Progenitor cell of endocrine pancreas (in vitro differentiated cells): ENCODE data around the gene OSBPL9. TPM values are rescaled to one million over a fixed set of nuclear protein-coding genes. Genes with fewer than 3 reads are reported as not detected.

Source experiments
- DNase-seq: peaks from one replicate; pipeline ENCODE4 v3.0.0; 2021; ENCODE audit warnings: low spot score; ENCODE audit not compliant: unreplicated experiment
- H3K27ac Mint-ChIP-seq: 2 replicates; pipeline ENCODE4 v1.8.0; 2021; ENCODE audit warnings: mild to moderate bottlenecking, moderate library complexity, mixed read lengths
- H3K27me3 Mint-ChIP-seq: 2 replicates; pipeline ENCODE4 v1.8.0; 2021; ENCODE audit warnings: mixed read lengths
- H3K36me3 Mint-ChIP-seq: 2 replicates; pipeline ENCODE4 v1.8.0; 2022; ENCODE audit warnings: mixed read lengths; ENCODE audit not compliant: insufficient read depth
- H3K4me1 Mint-ChIP-seq: 2 replicates; pipeline ENCODE4 v1.8.0; 2021; ENCODE audit warnings: low read depth, mixed read lengths
- H3K4me3 Mint-ChIP-seq: 2 replicates; pipeline ENCODE4 v1.8.0; 2021; ENCODE audit warnings: low read depth, mild to moderate bottlenecking, moderate library complexity, mixed read lengths
- H3K9me3 Mint-ChIP-seq: 2 replicates; pipeline ENCODE4 v1.8.0; 2021; ENCODE audit warnings: low read depth, mixed read lengths
- CTCF ChIP-seq: fragments of 200-600 bp; sonication (generic); IDR thresholded peaks from one replicate; pipeline ENCODE4 v1.5.0; 2021; ENCODE audit warnings: antibody characterized with exemption, mild to moderate bottlenecking; ENCODE audit not compliant: unreplicated experiment
- total RNA-seq: library from RNA; stranded (reverse); gene quantifications from 2 replicates; pipeline ENCODE4 v1.2.1, GENCODE V29; 2021

OSBPL9 gene
- total RNA-seq, 1 donor from 2014 or later, result 138 TPM

- Mint-ChIP-seq H3K4me3 (no peak overlapping the region), H3K9me3 (peaks cover 3% of the 10 kb centered on the region), H3K36me3 (peaks cover 9% of the 10 kb centered on the region), H3K4me1 (peaks cover 4% of the 10 kb centered on the region), H3K27ac (no peak overlapping the region), H3K27me3 (no peaks in the 10 kb centered on the region)
- TF ChIP-seq CTCF, result no peak
- DNase-seq, result no peak
Observed at GRCh38 chr1:51715369-51715768, 98.5 kb downstream of the OSBPL9 start.

- Mint-ChIP-seq H3K27me3 (no peaks in the 10 kb centered on the region), H3K9me3 (no peaks in the 10 kb centered on the region), H3K4me3 (no peak overlapping the region), H3K27ac (peak overlapping the region; percentile 8), H3K36me3 (peaks cover 6% of the 10 kb centered on the region), H3K4me1 (peaks cover 4% of the 10 kb centered on the region)
- TF ChIP-seq CTCF, result no peak
- no peak for DNase-seq
Observed at GRCh38 chr1:51716746-51717145, 99.9 kb downstream of the OSBPL9 start.

GRCh38 chr1:51717842-51718241, 101.0 kb downstream of the OSBPL9 start:
- peaks cover 4% of the 10 kb centered on the region for H3K4me1 Mint-ChIP-seq
- DNase-seq, result no peak
- no peaks in the 10 kb centered on the region for H3K9me3 Mint-ChIP-seq
- H3K4me3 Mint-ChIP-seq, result no peak overlapping the region
- H3K27me3 Mint-ChIP-seq, result no peaks in the 10 kb centered on the region
- H3K36me3 Mint-ChIP-seq, result peaks cover 4% of the 10 kb centered on the region
- no peak overlapping the region for H3K27ac Mint-ChIP-seq
- TF ChIP-seq CTCF, result no peak

- H3K27ac Mint-ChIP-seq, result no peak overlapping the region
- no peaks in the 10 kb centered on the region for H3K9me3 Mint-ChIP-seq
- H3K36me3 Mint-ChIP-seq, result peaks cover 4% of the 10 kb centered on the region
- TF ChIP-seq CTCF, result no peak
- H3K4me3 Mint-ChIP-seq, result no peak overlapping the region
- no peak for DNase-seq
- peaks cover 4% of the 10 kb centered on the region for H3K4me1 Mint-ChIP-seq
- H3K27me3 Mint-ChIP-seq, result no peaks in the 10 kb centered on the region
Observed at GRCh38 chr1:51719146-51719545, 102.3 kb downstream of the OSBPL9 start.

- H3K9me3 Mint-ChIP-seq, result no peaks in the 10 kb centered on the region
Observed at GRCh38 chr1:51724797-51725196, 107.9 kb downstream of the OSBPL9 start.

More at GRCh38 chr1:51724797-51725196, 107.9 kb downstream of the OSBPL9 start:
- peaks cover 2% of the 10 kb centered on the region for H3K4me1 Mint-ChIP-seq
- H3K36me3 Mint-ChIP-seq, result peaks cover 1% of the 10 kb centered on the region
- TF ChIP-seq CTCF, result no peak
- H3K4me3 Mint-ChIP-seq, result no peak overlapping the region
- no peak for DNase-seq
- no peak overlapping the region for H3K27ac Mint-ChIP-seq
- H3K27me3 Mint-ChIP-seq, result peaks cover 7% of the 10 kb centered on the region
